ENCODE results near the gene PLD1.

DNA sequence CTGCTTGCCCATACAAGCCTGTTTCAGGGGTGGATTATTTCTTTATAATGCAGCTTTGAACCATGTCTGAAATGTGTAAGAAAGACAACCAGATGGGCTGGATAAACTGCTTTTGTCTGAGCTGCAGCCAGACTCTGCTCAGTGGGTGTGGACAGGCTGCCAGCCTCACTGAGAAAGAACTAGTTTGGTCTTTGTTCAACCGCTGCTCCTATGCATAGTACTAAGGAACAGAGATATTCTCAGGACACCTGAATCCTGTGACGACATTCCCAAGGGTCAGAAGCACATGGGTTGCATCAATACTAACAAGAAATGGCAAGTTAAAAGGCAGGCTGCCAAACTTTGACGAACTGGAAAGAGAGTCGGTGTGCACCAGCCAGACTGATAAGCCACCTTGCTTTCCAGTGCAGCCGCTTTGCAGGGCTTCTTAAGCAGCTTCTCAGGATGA is 57.2 kb downstream of the PLD1 start:
- TF ChIP-seq, protein P1, sequence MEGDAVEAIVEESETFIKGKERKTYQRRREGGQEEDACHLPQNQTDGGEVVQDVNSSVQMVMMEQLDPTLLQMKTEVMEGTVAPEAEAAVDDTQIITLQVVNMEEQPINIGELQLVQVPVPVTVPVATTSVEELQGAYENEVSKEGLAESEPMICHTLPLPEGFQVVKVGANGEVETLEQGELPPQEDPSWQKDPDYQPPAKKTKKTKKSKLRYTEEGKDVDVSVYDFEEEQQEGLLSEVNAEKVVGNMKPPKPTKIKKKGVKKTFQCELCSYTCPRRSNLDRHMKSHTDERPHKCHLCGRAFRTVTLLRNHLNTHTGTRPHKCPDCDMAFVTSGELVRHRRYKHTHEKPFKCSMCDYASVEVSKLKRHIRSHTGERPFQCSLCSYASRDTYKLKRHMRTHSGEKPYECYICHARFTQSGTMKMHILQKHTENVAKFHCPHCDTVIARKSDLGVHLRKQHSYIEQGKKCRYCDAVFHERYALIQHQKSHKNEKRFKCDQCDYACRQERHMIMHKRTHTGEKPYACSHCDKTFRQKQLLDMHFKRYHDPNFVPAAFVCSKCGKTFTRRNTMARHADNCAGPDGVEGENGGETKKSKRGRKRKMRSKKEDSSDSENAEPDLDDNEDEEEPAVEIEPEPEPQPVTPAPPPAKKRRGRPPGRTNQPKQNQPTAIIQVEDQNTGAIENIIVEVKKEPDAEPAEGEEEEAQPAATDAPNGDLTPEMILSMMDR (IDR thresholded peaks at IDR 0.05): no peak
- no peak for TF ChIP-seq EZH2phosphoT487 (IDR thresholded peaks at IDR 0.05)
